NCI-H2227 treated with DMSO at 0.1 percent for 48 hours (cell line): ENCODE results near the gene BBC3.

Experiments
- DNase-seq: peaks from one replicate; lab custom pipeline; 2025; lab: John Stamatoyannopoulos, UW

The BBC3 gene

DNA sequence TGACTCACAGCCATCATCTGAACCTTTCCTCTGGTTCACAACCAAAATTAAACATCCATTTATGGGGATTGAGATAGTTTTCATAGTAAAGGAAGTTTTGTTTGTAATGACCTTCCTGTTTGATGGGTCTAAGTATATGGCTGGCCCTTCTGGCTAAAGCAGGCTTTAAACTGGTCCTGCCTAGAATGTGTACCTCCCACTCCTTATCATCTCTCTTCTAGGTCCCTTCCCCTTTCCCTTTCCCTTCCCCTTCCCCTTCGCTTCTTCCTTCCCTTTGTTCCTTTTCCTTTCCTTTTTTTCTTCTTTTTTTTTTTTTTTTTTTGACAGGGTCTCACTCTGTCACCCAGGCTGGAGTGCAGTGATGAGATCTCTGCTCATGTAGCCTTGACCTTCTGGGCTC, 35.6 kb downstream of the BBC3 start:
- DNase-seq = no peak

DNA sequence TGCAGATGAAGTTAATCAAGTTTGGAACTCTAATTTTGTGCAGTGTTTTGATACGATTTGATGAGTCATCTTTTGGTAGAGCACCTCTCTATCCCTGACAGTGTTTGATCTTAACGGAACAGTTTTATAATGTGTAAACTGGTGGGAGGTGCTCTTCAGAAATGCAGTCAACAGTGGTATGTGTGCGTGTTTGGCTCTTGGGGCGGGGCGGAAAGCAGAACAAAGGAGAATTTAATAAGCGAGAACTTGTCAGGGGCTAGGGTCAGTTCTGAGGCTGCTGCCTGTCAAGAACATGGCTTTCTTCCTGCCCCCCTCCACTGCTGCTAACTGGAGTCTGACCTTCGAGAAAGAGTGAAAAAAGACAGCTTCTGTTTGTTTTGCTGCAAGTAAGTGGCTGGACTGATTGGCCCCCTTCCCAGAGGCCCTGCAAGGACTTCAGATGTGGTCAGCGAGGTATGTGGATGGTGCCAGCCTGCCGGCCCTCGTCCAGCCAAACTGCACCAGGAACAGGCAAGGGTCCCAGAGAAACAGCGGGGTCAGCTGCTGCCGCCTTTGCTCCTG, 40.8 kb downstream of the BBC3 start:
- DNase-seq = peak; percentile 65

- DNase-seq = no peak
Measured at GRCh38 chr19:47188507-47189033, 42.4 kb downstream of the BBC3 start.

- no peak for DNase-seq
Measured at GRCh38 chr19:47187797-47188196, 43.2 kb downstream of the BBC3 start.

DNA sequence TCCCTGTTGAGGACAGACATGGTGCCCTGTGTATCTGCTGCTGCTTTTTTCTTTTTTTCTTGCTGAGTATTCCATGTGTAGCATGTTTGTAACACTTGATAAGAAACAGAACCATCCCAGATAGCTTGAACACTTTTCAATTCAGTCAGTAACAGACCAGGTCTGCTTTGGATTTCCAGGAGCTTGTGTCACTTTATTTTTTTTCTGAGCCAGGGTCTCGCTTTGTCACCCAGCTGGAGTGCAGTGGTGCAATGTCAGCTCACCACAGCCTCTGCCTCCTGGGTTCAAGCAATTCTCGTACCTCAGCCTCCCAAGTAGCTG, 43.7 kb downstream of the BBC3 start:
- no peak for DNase-seq

GRCh38 chr19:47186446-47187334, 44.3 kb downstream of the BBC3 start:
- no peak for DNase-seq

DNA sequence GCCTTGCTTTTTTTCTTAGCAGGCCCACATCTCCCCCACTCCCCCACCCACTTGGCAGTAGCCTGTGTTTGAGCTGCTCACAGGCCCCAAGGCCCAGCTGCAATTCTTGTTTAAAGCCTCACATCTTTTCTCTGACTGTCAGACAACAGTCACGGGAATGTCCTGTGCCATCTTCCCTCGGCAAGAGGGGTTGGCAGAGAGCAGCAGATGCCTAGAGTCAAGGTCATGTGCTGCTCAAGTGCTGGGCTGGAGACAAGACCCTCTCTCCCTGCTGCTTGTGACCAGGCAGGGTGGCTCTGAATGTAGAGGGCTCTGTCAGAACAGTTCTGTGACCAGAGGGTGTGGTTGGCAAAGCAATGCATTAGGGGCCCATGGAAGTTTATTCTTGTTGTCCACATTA, 47.4 kb downstream of the BBC3 start:
- no peak for DNase-seq

- DNase-seq = no peak
Measured at GRCh38 chr19:47179653-47180310, 51.2 kb downstream of the BBC3 start.

- DNase-seq = no peak
Measured at GRCh38 chr19:47176627-47177090, 54.3 kb downstream of the BBC3 start.

DNA sequence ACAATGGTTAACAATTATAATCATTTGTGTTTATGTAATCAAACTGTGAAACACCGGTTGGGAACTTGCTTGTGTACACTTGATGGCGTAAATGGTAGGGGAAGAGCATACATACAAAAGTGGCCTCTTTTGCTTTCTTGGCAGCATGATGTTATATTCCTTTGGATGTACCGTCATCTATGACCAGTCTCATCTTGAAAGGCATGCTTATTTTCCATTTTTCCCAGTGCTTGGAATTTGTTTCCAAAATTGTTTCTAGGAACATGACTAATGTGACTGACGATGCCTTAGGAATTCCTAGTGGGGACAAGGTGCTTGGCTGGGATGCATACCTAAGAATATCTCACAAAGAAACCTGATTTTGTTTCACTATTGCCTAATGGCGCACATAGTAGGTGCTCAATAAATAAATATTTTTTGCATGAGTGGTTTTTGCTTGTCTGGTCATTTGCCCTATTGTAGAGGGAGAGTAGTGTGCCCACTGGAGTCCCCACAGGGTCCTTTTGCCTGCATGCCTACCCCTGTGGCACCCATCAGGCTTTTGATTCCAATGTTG, 54.9 kb downstream of the BBC3 start:
- no peak for DNase-seq

GRCh38 chr19:47172666-47173455, 58.1 kb downstream of the BBC3 start:
- no peak for DNase-seq
